Activated CD4-positive, alpha-beta T cell treated with anti-CD3 and anti-CD28 coated beads, Interleukin-2, amount 50 U/mL, for 24 hours (primary cell): ENCODE measurements around the gene PKD1L1.

Experiments
- DNase-seq, 2 donors: peaks; one replicate each; pipeline ENCODE4 v3.0.0-alpha.2; 2020; ENCODE audit warnings: low read depth in 1 of 2, low spot score in 1 of 2

PKD1L1 gene

GRCh38 chr7:47739891-47740290 lies 208.4 kb downstream of the PKD1L1 start:
- DNase-seq, result no peak

- DNase-seq, result no peak
Measured at GRCh38 chr7:47739301-47739875, 208.9 kb downstream of the PKD1L1 start.

GRCh38 chr7:47738563-47739166 lies 209.6 kb downstream of the PKD1L1 start:
- DNase-seq, result no peak

DNA sequence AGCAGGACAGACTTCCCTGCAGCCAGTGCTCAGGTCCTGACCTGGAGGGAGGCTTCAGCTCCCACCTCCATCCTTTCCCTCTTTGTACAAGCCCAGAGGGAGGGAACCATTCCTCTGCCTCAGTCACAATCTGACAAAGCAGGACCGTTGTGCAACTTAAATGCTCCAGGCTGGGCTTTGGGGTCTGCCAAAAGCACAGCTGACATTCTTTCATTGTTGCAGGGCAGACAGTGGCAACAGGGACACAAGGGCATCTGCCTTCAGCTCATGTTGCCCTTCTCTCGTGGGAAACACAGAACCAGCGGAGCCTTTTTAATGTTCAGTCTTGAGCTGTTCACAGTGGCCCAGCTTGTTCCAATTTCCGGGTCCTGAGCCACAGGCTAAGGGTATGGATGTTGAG lies 210.7 kb downstream of the PKD1L1 start:
- no peak for DNase-seq

GRCh38 chr7:47735431-47736345 lies 212.6 kb downstream of the PKD1L1 start:
- DNase-seq, result no peak

DNA sequence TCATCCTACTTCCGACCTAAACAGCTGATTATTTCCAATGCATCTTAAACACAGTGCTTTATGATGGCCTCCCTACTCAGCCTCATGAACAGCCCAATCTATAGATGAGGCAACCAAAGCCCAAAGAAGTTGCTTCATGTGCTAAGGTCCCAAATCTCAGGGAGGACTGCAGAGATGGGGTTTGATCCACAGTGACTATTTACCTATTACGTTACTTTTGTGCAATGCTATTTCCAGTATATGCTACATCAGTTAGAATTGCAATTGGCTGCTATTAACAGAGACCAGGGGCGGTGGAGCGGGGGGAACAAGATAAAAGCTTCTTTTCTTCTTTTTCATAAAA lies 213.3 kb downstream of the PKD1L1 start:
- DNase-seq, result no peak

GRCh38 chr7:47734287-47734948 lies 213.8 kb downstream of the PKD1L1 start:
- DNase-seq, result no peak

DNA sequence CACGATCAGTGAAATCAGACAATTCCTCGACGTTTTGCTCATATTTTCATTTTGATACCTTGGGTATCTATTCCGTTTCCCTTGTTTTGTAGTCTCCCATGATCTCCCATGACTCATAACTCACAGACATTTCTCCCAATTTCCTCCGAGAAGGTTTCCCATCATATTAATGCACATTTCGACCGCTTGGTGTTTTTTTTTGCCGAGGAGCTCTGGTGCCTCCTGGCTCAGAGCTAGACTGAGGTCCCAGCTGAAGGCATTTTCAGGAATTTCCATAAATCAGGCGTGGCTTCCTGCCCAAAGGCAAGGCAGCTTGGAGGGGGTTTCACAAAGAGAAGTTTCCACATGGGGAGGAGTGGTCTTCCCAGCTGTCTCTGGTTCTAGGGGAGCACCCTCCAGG lies 218.1 kb downstream of the PKD1L1 start:
- no peak for DNase-seq

GRCh38 chr7:47726047-47726726 lies 222.1 kb downstream of the PKD1L1 start:
- DNase-seq, result no peak

DNA sequence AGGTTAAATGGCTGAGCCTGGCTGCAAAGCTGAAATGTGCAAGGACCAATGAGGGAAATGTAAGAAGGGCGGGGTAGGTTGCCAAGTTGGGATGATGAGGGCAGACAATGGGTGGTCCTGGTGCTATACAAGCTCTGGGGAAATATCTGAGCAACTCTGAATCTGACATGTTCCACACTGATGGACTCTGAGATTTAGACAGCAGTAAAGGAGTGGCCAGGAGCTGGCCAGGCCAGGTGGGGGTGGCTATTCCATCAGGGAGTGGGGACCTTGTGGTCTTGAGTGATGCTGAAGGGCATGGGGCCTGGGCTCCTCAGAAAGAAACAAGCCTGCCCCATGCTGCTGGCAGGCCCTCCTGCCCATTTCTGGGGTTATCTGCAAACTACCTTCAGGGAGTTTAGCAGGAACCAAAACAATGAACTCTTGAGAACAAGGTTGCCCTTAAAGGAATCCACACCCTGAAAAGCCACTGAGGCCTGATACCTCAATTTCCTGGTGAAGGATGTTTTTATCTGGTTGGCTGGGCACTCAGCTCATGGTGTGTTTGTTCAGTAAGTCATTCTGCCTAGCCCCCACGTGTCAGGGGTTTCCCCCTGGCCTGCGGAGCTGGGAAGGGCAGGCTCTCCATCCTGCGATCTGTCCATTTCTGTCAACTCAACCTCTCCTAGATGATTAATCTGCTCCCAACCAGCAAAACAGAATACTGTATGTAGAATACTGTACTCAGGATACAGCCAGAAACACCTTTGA lies 223.1 kb downstream of the PKD1L1 start:
- DNase-seq, result no peak
